Activated CD4-positive, CD25-positive, alpha-beta regulatory T cell treated with anti-CD3 and anti-CD28 coated beads, Interleukin-2, amount 50 U/mL, for 24 hours (primary cell): ENCODE data around the gene TGOLN2.
"Not testable (repeated sequence)": the region's sequence is repeated elsewhere in the genome, so short reads cannot be mapped to it uniquely, and the experiment has no call there.

ENCODE experiments used
- ATAC-seq, 2 donors: fragments of 150-1000 bp; cut with Tn5 transposase; one replicate each; pipeline ENCODE4 v1.10.0; 2021; ENCODE audit warnings: mild to moderate bottlenecking in 1 of 2, moderate library complexity in 1 of 2

TGOLN2 gene

DNA sequence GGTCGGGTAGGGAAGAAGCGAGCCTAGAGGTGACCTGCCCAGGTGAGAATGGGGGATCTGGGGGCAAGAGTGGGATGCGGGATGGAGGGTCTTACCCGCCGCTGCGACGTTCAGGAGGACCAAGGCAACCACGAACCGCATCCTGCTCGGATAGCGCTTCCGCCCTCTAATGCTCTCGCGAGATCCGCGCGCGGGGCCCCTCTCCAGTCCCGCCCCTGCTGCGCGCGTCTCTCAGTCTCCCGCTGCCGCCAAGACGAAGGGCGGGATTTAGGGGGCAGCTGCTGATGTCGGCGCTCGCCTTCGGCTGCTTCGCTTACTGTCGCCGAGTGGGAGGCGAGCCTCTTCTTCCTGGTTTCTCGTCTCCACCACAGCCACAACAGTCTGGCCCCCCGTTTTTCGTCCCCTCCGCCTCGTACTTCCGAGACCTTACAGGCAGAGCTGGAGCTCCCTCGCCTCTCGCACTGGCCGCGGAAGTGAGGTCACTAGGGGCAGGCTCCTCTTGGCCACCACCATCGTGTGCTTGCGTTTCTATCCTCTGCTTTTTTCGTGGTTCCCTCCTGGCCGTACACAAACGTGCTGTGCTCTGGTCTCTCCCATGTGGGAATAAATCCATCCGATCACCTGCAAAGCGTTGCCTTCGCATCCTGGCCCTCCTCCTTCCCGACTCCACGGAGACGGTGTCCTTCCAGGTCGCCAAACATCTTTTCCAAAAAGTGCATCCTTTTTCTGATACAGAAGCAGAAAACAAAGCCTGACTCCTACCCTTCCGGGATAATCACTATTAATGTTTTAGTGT lies at the start of gene TGOLN2:
Gene TGOLN2, minus strand, starts transcription at position 168 of the 796 bp plus-strand sequence. Its CDS starts 27 bp downstream, at position 141.
- peak; percentile 89 to 91 for ATAC-seq

DNA sequence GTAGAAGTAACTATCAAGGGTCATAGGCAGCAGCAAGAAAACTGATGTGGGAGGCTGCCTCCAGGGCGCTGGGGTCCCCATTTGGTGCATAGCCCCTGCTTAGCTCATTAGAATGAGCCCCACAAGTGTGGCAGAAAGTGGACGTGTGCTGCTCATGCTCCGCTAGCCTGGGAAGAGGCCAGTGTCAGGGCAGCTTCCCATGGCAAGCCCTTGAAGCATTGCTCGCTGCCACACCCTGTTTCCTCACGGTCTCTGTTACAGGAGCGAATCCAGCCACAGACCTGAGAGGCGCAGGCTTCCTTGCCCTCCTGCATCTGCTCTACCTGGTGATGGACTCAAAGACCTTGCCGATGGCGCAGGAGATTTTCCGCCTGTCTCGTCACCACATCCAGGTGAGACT lies 49.3 kb upstream of the TGOLN2 start:
- no peak for ATAC-seq

DNA sequence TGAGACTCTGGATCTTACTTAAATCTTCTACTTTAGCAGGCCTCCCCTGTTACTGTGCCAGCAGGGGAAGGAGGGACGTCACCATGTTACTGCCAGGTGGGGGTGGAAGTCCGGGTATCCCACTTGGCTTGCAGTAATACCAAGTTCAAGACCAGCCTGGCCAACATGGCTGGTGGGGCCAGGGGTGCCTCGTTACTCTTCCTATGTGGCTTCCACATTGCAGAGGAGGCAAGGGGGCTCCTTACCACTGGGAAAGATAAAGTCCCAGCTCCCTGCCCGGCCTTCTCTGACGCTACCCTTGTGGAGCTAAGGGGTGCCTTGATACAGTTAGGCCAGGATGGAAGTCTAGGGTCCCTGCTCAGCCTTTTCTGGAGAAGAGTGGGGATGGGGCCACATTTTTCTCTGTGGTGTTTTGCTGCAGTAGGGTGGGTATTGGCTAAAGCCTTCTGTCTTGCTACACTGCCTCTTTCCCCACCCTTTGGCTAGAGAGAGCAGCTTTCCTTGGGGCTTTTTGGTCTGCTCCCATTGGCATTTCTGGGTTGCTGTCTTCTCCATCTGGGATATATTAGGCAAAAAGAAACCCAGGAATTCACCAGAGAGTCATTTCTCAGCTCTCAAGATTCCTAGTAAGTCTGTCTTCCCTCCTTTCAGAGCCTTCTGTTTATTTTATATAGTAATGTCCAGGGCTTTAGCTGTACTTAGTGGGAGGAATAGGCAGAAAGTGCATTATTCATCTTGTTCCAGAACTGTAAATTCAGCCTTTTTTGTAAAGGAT lies 48.7 kb upstream of the TGOLN2 start:
- no peak for ATAC-seq

GRCh38 chr2:85371045-85371444 lies 43.3 kb upstream of the TGOLN2 start:
- no peak for ATAC-seq

DNA sequence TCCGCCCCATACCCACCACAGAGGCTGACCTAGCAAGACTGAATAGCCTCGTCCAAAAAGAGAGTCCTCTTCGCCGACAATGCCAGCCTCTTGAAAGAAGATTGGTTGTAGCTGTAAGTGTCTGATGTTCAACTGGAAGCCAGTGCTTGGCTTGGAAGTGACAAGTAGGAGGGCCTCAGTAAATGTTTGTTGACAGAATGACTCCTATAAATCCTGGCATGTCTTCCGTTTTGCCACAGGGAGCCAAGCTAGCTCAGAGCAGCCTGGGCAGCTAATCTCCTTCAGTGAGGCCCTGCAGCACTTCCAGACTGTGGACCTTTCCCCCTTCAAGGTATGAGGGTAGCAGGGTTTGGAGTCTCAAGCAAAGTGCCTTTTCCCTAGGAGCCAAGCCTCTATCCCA lies 41.7 kb upstream of the TGOLN2 start:
- no peak for ATAC-seq

DNA sequence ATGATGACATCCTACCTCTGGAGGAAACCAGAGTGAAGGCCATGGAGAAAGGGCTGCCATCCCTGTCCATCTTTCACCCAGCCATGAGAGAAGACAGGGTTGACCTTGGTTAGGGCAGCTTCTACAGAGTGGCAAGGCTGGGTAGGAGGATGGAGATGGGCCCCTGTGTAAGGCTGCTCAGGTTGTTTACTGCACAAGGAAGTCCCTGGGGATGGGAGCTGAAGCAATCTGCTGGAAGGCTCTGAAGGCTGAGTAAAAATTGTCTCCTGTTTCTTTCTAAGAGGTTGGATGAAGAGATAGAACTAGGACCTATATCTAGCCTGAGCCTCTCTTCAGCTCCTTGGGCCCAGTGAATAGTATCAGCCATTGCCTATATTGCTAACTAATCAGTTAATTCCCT lies 41.1 kb upstream of the TGOLN2 start:
- no peak for ATAC-seq

DNA sequence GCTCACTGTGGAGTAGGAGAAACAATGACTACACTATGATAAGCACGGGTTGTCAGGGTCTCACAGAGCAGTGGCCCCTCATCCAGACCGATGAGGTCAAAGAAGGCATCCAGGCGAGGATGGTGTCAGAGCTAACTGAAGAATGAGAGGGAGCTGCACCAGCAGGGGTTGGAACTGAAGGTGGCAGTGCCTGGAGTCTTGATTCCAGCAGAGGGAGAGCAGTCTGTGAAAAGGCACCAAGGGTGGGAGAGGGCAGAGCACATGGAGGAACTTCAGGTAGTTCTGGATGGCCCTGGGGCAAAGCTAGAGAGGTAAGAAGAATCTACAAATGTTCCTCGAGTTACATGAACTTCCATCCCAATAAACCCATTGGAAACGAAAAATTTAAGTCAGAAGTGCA lies 39.4 kb upstream of the TGOLN2 start:
- no peak for ATAC-seq

- ATAC-seq: not testable (repeated sequence)
These were observed 35.0 kb upstream of the TGOLN2 start for GRCh38 chr2:85362653-85363387.

DNA sequence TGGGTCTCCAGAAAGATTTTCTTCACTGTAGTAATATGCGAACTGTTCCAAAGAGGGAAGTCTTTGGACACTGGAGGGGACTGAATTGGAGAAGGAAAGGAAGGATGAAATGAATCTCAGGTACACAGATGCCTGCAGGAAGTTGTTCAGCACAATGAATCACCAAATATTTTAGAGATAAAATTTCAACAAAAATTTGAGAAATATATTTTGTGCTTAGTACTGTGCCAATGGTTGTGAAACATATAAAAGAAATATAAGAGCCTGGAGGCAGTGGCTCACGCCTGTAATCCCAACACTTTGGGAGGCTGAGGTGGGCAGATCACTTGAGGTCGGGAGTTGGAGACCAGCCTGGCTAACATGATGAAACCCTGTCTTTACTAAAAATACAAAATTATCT lies 29.9 kb upstream of the TGOLN2 start:
- ATAC-seq: no peak

DNA sequence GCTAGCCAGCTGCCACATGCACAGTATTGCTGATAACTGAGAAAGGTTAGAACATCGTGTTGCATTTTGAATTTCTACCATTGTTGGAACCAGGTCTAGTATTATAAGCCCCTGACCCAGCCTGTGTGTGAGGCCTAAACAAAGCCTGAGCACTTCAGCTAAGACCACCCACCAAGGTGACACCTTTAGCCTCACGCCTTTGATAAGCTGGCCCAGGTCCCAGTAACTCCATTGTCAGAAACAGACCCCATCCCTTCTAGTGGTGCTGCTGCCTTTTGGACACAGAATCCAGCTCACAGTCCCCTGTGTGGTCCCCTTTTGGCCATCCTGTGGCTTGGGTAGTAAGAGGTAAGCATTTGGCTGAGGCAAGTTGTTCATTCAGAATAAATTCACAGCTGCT lies 28.4 kb upstream of the TGOLN2 start:
- no peak for ATAC-seq

GRCh38 chr2:85355521-85355920 lies 27.7 kb upstream of the TGOLN2 start:
- ATAC-seq: no peak

GRCh38 chr2:85355073-85355410 lies 27.3 kb upstream of the TGOLN2 start:
- ATAC-seq: peak; percentile 5 to 6

- ATAC-seq: peak; percentile 99 to 100
These were observed 26.7 kb upstream of the TGOLN2 start, which contains the start of the genes ELMOD3 and RETSAT for GRCh38 chr2:85354286-85355072. Gene ELMOD3 (plus strand): TSS chr2:85354769. CDS start chr2:85357199, 2,430 bp downstream. Gene RETSAT (minus strand): TSS chr2:85354528. CDS start chr2:85354507, 21 bp downstream.

GRCh38 chr2:85353876-85354285 lies 26.1 kb upstream of the TGOLN2 start:
- no peak for ATAC-seq

DNA sequence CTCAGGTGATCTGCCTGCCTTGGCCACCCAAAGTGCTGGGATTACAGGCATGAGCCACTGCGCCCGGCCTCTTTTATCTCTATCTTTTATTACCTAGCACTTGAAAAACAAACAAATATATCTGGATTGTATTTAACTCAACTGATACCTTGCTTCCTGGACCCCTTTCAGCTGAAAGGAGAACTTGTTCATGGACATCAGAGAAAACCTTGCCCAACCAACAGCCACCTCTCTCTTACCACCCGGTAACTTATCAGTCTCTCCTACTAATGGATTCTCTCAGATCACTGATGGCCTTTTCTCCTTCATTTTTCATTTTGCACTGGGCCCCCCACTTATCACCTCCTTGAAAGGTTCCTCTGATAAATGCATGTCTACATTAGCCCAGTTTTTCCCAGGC lies 19.8 kb upstream of the TGOLN2 start:
- no peak for ATAC-seq

GRCh38 chr2:85344356-85344954 lies 16.7 kb upstream of the TGOLN2 start:
- no peak for ATAC-seq

- ATAC-seq: not testable (repeated sequence)
These were observed 15.6 kb upstream of the TGOLN2 start for GRCh38 chr2:85343207-85343895.

DNA sequence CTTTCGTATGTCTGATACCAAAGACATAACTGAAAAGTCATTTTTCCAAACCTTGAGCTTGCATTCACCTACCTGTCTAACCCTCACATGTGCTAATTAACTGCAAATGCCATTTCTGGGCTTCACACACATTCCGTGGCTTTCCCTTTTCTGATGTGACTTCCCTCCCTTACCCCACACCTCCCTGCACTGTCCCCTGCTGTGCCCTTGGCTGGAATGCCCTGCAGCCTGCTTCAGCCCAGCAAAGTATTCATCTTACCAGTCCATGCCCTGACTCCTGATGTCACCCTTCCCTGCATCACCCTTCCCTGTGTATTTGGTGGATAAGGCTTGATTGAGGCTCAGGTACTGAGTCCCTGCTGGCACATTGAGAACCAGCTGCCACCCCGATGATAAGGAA lies 14.4 kb upstream of the TGOLN2 start:
- no peak for ATAC-seq

- ATAC-seq: no peak
These were observed 13.7 kb upstream of the TGOLN2 start for GRCh38 chr2:85341269-85342029.
